Prostate gland (tissue), 2 donors: ENCODE data around the gene UNK. TPM values are rescaled to one million over a fixed set of nuclear protein-coding genes. Genes with fewer than 3 reads are reported as not detected.
A peak's percentile ranks its signal among the peaks of the same experiment; 100 is the strongest.

Experiments used
- DNase-seq: peaks from one replicate; pipeline ENCODE4 v3.0.0-alpha.2; 2019; ENCODE audit warnings: low spot score
- H3K27ac ChIP-seq, 2 donors: fragments of 200-600 bp; sonication (generic); 2 replicates each; pipeline ENCODE4 v1.5.1; 2017 to 2019
- H3K27me3 ChIP-seq: fragments of 200-600 bp; sonication (generic); replicated peaks from 2 replicates; pipeline ENCODE4 v1.5.1; 2019; ENCODE audit not compliant: insufficient read depth
- H3K36me3 ChIP-seq, 2 donors: fragments of 200-600 bp; sonication (generic); 1 replicate in 1 of 2; 2 replicates in 1 of 2; pipeline versions ENCODE4 v1.5.1 to v1.8.1; 2017 to 2019
- H3K4me1 ChIP-seq: fragments of 200-600 bp; sonication (generic); replicated peaks from 2 replicates; pipeline ENCODE4 v1.5.1; 2019
- H3K4me3 ChIP-seq, 2 donors: fragments of 200-600 bp; sonication (generic); 2 replicates each; pipeline ENCODE4 v1.5.1; 2017 to 2019
- H3K9me3 ChIP-seq: fragments of 200-600 bp; sonication (generic); 2 replicates; pipeline ENCODE4 v1.5.1; 2017
- POLR2A ChIP-seq: fragments of 450-650 bp; IDR thresholded peaks from one replicate; pipeline ENCODE4 v1.6.1; 2016; ENCODE audit warnings: antibody characterized with exemption, mild to moderate bottlenecking
- POLR2AphosphoS5 ChIP-seq: sonication (generic); formaldehyde crosslinking; IDR thresholded peaks from one replicate; pipeline ENCODE4 v1.6.1; 2017; ENCODE audit warnings: antibody characterized with exemption
- WGBS: methylation state at CpG from one replicate; pipeline ENCODE4 v1.1.5; 2018; 5-methylcytosine and 5-hydroxymethylcytosine counted together
- intact Hi-C: fragments of 100-400 bp; cut with DNase I; formaldehyde crosslinking; loops from one replicate; pipeline ENCODE4 v1.14.2; 2022
- total RNA-seq, 2 donors: library from RNA; depleted of rRNA; stranded (reverse); fragments of >200 nt; gene quantifications; one replicate each; pipeline ENCODE4 v1.1.0, GENCODE V29; 2016
- TF ChIP-seq, protein P1 (sequence below), 4 experiments: fragments of 200-600 bp in 2 of 4; fragments of 450-650 bp in 2 of 4; sonication (generic) in 2 of 4; IDR thresholded peaks; 1 replicate in 3 of 4; 2 replicates in 1 of 4; pipeline ENCODE4 v1.5.1; 2016 to 2019; ENCODE audit warnings: antibody characterized with exemption in 4 of 4, mild to moderate bottlenecking in 2 of 4, moderate library complexity in 2 of 4

UNK gene
- total RNA-seq, 2 donors from 2014 or later: 68.9 to 72.5 TPM

DNA sequence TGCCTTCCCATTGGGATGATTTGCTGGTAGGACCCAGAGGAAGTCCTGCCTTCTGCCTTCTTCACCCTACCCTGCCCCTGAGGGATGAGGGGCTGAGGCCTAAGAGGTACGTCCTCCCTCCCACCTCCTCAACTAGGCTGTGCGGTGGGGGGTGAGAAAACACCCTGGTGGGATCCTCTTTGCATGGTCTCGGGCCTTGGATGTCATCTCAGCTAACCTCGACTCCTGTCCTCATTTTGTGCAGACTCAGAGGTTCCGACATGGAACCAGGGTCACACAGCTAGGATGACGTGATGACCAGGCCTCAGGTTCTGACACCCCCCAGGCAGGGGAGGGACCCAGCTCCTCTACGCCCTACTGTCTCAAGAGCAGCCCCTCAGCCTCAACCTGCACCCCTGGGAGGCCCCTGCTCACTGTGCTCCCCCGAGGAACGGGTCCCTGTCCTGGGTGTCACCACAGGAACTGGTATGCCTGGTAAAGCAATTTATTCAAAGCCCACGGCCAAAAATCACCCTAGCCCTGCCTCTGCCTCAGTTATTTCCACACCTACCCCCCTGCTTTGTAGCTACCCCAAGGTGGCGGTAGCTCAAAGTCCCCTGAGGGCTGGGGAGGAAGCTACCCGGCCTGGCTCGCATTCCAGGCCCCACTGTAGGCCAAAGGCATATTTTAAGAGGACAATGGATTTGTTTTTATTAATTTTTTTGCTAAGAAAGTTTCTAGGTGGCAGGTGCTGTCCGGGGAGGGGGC lies 42.1 kb downstream of the UNK start:
- TF ChIP-seq, protein P1, sequence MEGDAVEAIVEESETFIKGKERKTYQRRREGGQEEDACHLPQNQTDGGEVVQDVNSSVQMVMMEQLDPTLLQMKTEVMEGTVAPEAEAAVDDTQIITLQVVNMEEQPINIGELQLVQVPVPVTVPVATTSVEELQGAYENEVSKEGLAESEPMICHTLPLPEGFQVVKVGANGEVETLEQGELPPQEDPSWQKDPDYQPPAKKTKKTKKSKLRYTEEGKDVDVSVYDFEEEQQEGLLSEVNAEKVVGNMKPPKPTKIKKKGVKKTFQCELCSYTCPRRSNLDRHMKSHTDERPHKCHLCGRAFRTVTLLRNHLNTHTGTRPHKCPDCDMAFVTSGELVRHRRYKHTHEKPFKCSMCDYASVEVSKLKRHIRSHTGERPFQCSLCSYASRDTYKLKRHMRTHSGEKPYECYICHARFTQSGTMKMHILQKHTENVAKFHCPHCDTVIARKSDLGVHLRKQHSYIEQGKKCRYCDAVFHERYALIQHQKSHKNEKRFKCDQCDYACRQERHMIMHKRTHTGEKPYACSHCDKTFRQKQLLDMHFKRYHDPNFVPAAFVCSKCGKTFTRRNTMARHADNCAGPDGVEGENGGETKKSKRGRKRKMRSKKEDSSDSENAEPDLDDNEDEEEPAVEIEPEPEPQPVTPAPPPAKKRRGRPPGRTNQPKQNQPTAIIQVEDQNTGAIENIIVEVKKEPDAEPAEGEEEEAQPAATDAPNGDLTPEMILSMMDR (IDR thresholded peaks at IDR 0.05): no peak
- H3K27me3 ChIP-seq: no peaks in the 10 kb centered on the region
- no peak overlapping the region for H3K4me3 ChIP-seq
- intact Hi-C loops: no loop called here
- WGBS: 55% methylated on average over 14 of the region's 14 CpGs
- no peaks in the 10 kb centered on the region for H3K36me3 ChIP-seq
- H3K27ac ChIP-seq: peak overlapping the region; percentile 73 to 76
- H3K4me1 ChIP-seq: peaks cover 7% of the 10 kb centered on the region
- H3K9me3 ChIP-seq: no peaks in the 10 kb centered on the region
- DNase-seq: no peak

DNA sequence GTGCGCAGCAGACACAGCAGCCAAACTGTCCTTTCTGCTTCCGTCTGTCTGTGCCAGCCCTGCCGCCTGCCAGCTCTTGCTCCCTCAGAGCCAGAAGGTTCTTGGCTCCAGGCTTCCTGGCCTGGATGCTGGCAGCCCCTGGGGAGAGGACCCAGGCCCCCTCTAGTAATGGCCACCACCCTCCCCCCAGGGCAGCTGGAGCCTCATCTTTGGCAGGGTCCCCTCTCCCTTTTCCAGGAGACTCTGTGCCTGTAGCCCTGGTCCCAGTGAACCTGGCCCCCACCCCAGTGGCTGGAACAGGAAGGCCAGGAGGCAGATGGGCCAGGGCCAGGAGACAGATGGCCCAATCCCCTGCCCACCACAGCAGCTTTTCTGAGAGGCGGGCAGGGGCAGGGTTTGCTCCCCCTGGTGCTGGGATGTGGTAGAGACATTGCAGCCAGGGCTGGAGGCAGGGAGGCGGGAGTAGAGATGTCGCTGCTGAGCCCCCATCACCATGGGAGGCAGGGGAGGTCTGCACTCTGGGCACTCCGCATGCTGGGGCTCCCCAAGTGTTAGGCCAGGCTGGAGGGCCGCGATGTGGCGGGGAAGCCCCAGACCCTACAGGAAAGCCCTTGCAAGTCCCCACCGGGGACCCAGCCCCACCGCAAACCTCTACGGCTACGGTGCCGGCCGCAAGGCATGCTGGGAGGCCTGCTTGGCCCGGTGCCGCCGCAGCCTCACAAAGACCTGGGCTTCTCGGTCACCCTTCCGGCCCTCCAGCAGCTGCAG lies 42.9 kb downstream of the UNK start:
- no peak overlapping the region for H3K4me3 ChIP-seq
- DNase-seq: peak; percentile 25

DNA sequence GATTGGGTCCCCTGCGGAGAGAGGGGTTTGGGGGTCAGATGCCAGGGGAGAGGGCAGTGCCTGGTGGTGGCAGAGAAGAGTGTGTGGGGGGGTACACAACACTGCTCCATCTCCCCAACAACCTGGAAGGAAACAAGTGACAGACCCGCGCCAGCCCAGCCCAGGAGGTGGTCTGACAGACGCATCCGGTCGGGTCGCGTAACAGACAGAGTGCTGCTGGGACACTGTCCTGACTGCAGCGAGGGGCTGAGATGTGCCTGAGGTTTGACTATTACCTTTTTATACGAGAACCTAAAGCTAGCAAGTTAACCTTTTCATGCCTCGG lies 43.4 kb downstream of the UNK start:
- Histone ChIP-seq H3K27me3 (no peaks in the 10 kb centered on the region), H3K4me1 (peaks cover 7% of the 10 kb centered on the region), H3K9me3 (no peaks in the 10 kb centered on the region), H3K27ac (peak overlapping the region; percentile 73 to 76), H3K36me3 (no peaks in the 10 kb centered on the region), H3K4me3 (no peak overlapping the region)
- WGBS: 52% methylated on average over 8 of the region's 11 CpGs
- DNase-seq: no peak
- TF ChIP-seq, protein P1 (IDR thresholded peaks at IDR 0.05): no peak
- no peak for TF ChIP-seq POLR2A
- intact Hi-C loops: no loop called here

More for the DNA sequence above, 42.9 kb downstream of the UNK start:
- 25% methylated on average over 18 of the region's 21 CpGs for WGBS
- Histone ChIP-seq H3K27me3 (no peaks in the 10 kb centered on the region), H3K27ac (peak overlapping the region; percentile 73 to 76), H3K36me3 (no peaks in the 10 kb centered on the region), H3K4me1 (peaks cover 7% of the 10 kb centered on the region), H3K9me3 (no peaks in the 10 kb centered on the region)
- TF ChIP-seq, protein P1 (IDR thresholded peaks at IDR 0.05): peak; percentile 16 to 65 (median 52)
- TF ChIP-seq POLR2A: no peak
- TF ChIP-seq POLR2AphosphoS5: peak; percentile 21
- intact Hi-C loops: no loop called here

DNA sequence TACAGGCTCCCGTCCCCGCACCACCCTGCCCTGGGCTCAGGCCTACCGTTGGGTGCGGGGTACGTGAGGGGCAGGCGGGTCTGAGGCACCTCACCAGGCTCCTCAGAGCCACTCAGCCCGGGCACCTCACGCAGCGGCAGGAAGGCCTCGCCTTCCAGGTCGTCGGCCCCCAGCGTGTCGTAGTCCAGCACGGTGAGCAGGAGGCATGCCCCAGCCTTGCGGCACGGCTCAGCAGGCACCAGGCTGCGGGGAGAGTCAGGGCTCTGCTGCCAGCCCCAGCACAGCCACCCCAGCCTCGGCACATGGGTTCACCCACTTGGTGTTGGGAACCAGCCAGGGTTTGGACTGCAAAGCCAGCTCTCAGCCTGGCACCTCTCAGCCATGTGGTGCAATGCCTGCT lies 44.1 kb downstream of the UNK start:
- intact Hi-C loops: no loop called here
- H3K36me3 ChIP-seq: no peaks in the 10 kb centered on the region
- no peaks in the 10 kb centered on the region for H3K9me3 ChIP-seq
- WGBS: 94% methylated on average over 16 of the region's 19 CpGs
- H3K27me3 ChIP-seq: no peaks in the 10 kb centered on the region
- H3K27ac ChIP-seq: no peak overlapping the region
- H3K4me3 ChIP-seq: no peak overlapping the region
- peaks cover 7% of the 10 kb centered on the region for H3K4me1 ChIP-seq
- no peak for TF ChIP-seq POLR2A
- TF ChIP-seq, protein P1 (IDR thresholded peaks at IDR 0.05): no peak
- no peak for TF ChIP-seq POLR2AphosphoS5
- no peak for DNase-seq

DNA sequence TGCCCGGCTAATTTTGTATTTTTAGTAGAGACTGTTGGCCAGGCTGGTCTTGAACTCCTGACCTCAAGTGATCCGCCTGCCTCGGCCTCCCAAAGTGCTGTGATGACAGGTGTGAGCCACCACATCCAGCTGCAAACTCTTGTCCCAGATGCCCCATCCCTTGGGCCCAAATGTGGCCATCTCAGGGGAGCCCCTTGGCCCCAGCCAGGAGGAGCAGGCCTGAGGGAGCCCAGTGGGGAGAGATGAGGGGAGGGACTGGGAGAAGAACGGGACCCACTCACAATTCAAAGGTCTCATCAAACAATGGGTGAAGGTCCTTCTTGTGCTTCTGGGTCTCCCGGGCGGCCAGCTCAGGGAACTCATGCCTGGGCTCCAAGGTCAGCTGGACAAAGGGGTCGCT lies 45.1 kb downstream of the UNK start:
- DNase-seq: no peak
- Histone ChIP-seq H3K36me3 (no peaks in the 10 kb centered on the region), H3K4me1 (peaks cover 7% of the 10 kb centered on the region), H3K9me3 (no peaks in the 10 kb centered on the region), H3K27ac (no peak overlapping the region), H3K4me3 (no peak overlapping the region), H3K27me3 (no peaks in the 10 kb centered on the region)
- WGBS: 89% methylated on average over 7 of the region's 7 CpGs
- intact Hi-C loops: no loop called here
- TF ChIP-seq POLR2AphosphoS5 (no peak), POLR2A (no peak)
- TF ChIP-seq, protein P1 (IDR thresholded peaks at IDR 0.05): no peak
